Chondrocyte (in vitro differentiated cells): ENCODE measurements around the gene ANO1. TPM values are rescaled to one million over a fixed set of nuclear protein-coding genes. Genes with fewer than 3 reads are reported as not detected.
A peak's percentile ranks its signal among the peaks of the same experiment; 100 is the strongest.
"Not testable (repeated sequence)": the region's sequence is repeated elsewhere in the genome, so short reads cannot be mapped to it uniquely, and the experiment has no call there.

ENCODE experiments used
- DNase-seq: peaks from one replicate; pipeline ENCODE4 v3.0.0; 2021; ENCODE audit warnings: mixed read lengths, low spot score
- H3K27ac Mint-ChIP-seq: one replicate; pipeline ENCODE4 v1.8.0; 2021; ENCODE audit warnings: mild to moderate bottlenecking, moderate library complexity, mixed read lengths; ENCODE audit not compliant: unreplicated experiment
- H3K27me3 Mint-ChIP-seq: 2 replicates; pipeline ENCODE4 v1.8.0; 2021; ENCODE audit warnings: low read depth, mixed read lengths
- H3K36me3 Mint-ChIP-seq: 2 replicates; pipeline ENCODE4 v1.8.0; 2021; ENCODE audit warnings: low read depth, mixed read lengths
- H3K4me1 Mint-ChIP-seq: 2 replicates; pipeline ENCODE4 v1.8.0; 2021; ENCODE audit warnings: low read depth, mild to moderate bottlenecking, mixed read lengths
- H3K4me3 Mint-ChIP-seq: one replicate; pipeline ENCODE4 v1.8.0; 2021; ENCODE audit warnings: mild to moderate bottlenecking, moderate library complexity, mixed read lengths; ENCODE audit not compliant: unreplicated experiment
- H3K9me3 Mint-ChIP-seq: 2 replicates; pipeline ENCODE4 v1.8.0; 2021; ENCODE audit warnings: low read depth, mixed read lengths
- total RNA-seq: library from RNA; stranded (reverse); gene quantifications from 3 replicates; pipeline ENCODE4 v1.2.1, GENCODE V29; 2021
- TF ChIP-seq, protein P1 (sequence below): fragments of 200-600 bp; sonication (generic); IDR thresholded peaks from 2 replicates; pipeline ENCODE4 v1.5.0; 2021; ENCODE audit warnings: antibody characterized with exemption, mild to moderate bottlenecking, moderate library complexity

The ANO1 gene
- total RNA-seq, 1 donor from 2014 or later, result 1.5 TPM

DNA sequence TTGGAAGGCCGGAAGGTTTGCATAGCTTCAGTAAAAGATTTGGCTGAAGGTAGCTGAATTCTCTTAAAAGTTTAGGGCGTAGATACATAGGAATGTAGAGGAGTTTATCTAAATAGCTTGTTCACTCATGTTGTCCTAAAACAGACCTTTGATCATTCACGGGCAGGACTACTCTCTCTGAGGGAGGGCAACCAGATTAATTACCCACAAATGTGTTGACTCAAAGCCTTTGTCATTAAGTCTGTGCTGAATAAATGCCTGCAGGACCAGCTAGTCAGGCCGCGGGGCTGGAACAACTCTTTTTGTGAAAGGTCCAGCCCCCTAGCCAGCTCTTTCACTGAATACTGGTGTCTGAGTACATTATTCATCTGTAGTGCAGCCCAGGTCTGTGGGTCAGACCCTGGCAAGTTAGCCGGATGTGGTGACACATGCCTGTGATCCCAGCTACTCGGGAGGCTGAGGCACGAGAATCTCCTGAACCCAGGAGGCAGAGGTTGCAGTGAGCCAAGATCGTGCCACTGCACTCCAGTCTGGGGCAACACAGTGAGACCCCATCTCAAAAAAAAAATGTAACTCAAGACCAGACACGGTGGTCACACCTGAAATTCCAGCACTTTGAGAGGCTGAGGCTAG, 122.2 kb downstream of the ANO1 start:
- Mint-ChIP-seq H3K27ac (no peak overlapping the region), H3K4me3 (no peak overlapping the region), H3K27me3 (peaks cover 10% of the 10 kb centered on the region), H3K9me3 (no peaks in the 10 kb centered on the region), H3K4me1 (peaks cover 21% of the 10 kb centered on the region), H3K36me3 (no peaks in the 10 kb centered on the region)
- DNase-seq, result peak; percentile 1
- TF ChIP-seq, protein P1, sequence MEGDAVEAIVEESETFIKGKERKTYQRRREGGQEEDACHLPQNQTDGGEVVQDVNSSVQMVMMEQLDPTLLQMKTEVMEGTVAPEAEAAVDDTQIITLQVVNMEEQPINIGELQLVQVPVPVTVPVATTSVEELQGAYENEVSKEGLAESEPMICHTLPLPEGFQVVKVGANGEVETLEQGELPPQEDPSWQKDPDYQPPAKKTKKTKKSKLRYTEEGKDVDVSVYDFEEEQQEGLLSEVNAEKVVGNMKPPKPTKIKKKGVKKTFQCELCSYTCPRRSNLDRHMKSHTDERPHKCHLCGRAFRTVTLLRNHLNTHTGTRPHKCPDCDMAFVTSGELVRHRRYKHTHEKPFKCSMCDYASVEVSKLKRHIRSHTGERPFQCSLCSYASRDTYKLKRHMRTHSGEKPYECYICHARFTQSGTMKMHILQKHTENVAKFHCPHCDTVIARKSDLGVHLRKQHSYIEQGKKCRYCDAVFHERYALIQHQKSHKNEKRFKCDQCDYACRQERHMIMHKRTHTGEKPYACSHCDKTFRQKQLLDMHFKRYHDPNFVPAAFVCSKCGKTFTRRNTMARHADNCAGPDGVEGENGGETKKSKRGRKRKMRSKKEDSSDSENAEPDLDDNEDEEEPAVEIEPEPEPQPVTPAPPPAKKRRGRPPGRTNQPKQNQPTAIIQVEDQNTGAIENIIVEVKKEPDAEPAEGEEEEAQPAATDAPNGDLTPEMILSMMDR, result no peak

DNA sequence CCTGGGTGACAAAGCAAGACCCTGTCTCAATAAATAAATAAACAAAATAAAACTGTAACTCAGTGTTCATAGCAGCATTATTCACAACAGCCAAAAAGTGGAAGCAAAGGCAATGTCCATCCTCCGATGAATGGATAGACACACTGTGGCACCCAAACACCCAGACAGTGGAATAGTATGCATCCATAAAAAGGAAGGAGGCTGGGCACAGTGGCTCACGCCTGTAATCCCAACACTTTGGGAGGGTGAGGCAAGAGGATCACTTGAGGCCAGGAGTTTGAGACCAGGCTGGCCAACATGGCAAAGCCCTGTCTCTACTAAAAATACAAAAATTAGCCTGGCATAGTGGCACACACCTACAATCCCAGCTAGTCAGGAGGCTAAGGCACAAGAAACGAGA, 122.9 kb downstream of the ANO1 start:
- not testable (repeated sequence) for H3K36me3 Mint-ChIP-seq, H3K9me3 Mint-ChIP-seq, H3K4me3 Mint-ChIP-seq

DNA sequence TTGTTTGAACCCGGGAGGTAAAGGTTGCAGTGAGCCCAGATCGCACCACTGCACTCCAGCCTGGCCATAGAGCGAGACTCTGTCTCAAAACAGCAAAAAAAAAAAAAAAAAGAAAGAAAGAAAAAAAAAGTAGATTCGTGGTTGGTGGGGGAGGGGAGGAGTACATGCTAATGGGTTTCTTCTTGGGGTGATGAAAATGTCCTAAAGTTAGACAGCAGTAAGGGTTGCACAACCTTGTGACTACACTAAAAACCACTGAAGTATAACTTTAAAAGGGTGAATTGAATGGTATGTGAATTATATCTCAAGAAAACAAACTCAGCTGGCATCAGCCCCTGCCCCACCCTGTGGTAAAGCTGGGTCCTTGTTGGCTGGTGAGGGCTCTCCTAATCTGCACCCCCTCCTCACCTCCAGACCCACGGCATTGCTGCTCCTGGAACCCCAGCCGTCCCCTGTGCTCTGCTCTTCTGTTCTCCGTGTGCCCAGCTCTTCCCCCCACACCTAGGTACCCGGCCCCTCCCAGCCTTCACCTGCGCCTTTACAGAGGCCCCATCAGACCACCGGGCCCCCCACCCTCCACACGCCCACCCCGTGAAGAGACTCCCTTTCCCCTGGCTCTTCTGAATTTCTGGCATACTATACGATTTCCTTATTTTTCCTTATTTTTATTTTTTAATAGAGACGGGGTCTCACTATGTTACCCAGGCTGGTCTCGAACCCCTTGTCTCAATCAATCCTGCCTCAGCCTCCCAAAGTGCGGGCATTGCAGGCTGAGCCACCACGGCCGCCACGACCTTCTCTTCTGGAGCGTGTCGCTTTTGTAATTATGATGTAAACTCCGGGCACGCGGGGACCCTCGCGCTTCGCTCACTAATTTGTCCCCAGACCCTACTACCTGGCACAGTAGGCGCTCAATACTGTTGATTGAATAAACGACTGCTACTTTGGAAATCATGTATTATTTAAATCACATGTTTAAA, 124.1 kb downstream of the ANO1 start:
- H3K9me3 Mint-ChIP-seq, result no peaks in the 10 kb centered on the region
- peaks cover 33% of the 10 kb centered on the region for H3K4me1 Mint-ChIP-seq
- peaks cover 7% of the 10 kb centered on the region for H3K36me3 Mint-ChIP-seq
- H3K27ac Mint-ChIP-seq, result peak overlapping the region; percentile 49
- H3K4me3 Mint-ChIP-seq, result peak overlapping the region; percentile 88
- H3K27me3 Mint-ChIP-seq, result peaks cover 7% of the 10 kb centered on the region
- peak; percentile 42 for DNase-seq
- TF ChIP-seq, protein P1, result no peak

More for the DNA sequence above, 122.9 kb downstream of the ANO1 start:
- peak; percentile 5 for DNase-seq
- H3K27ac Mint-ChIP-seq, H3K27me3 Mint-ChIP-seq: not testable (repeated sequence)
- H3K4me1 Mint-ChIP-seq, result peaks cover 28% of the 10 kb centered on the region

DNA sequence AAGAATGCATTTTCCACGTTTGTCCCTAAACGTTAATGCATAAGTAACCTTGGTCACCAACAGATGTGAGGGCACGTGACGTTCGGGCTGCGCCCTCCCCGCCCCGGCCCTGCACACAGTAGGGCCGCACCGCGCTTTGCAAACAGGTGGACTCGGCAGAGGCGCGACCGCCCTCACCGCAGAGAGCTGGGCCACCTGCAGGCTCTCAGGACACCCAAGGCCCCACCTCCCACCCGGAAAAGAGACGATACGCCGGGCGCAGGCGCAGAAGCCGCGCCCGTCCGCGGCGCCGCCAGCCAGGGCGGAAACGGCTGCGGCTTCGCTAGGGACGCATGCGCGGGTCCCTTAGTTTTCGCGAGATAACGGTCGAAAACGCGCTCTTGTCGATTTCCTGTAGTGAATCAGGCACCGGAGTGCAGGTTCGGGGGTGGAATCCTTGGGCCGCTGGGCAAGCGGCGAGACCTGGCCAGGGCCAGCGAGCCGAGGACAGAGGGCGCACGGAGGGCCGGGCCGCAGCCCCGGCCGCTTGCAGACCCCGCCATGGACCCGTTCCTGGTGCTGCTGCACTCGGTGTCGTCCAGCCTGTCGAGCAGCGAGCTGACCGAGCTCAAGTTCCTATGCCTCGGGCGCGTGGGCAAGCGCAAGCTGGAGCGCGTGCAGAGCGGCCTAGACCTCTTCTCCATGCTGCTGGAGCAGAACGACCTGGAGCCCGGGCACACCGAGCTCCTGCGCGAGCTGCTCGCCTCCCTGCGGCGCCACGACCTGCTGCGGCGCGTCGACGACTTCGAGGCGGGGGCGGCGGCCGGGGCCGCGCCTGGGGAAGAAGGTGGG, 125.0 kb downstream of the ANO1 start, which contains the start of gene FADD:
FADD (plus strand) TSS at position 377 of the 831 bp plus-strand sequence; CDS start at position 541, 164 bp downstream.
- TF ChIP-seq, protein P1, result no peak
- peaks cover 33% of the 10 kb centered on the region for H3K4me1 Mint-ChIP-seq
- no peaks in the 10 kb centered on the region for H3K9me3 Mint-ChIP-seq
- H3K36me3 Mint-ChIP-seq, result peaks cover 7% of the 10 kb centered on the region
- peak; percentile 92 for DNase-seq
- peak within 1 kb of the TSS; percentile 88 for H3K4me3 Mint-ChIP-seq
- peak within 1 kb of the TSS; percentile 96 for H3K27ac Mint-ChIP-seq
- H3K27me3 Mint-ChIP-seq, result peaks cover 7% of the 10 kb centered on the region

DNA sequence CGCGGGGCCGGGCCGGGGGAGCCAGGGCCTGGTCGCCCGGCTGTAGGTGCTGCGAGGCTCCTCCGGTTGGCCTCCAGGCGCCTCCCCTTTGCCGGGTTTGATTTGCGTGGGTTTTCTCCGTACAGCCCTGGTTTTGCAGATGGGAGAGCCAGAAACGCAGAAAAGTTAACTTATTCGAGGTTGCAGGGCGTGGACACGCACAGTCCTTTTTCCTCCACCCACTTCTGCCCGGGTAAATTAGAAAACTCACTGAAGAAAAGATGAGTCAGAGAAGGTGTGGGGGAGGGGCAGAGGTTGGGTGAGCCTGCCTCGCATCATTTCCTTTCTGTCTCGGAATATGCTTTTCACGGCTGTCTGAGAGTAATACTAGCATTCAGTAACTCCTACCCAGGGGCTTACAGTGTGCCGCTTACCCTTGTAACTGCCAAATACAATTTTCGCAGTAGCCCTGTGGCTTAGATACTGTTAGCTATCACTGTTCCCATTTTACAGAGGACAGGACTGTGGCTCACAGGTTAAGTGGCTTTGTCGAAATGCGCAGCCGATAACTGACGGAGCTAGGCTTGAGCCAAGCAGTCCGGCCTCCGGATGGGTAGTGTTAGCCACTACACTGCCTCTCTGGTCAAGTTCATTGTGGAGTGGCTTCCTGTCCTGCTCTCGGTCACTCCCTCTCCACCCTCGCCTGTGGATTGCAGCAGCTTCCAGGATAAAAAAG, 125.8 kb downstream of the ANO1 start:
- Mint-ChIP-seq H3K9me3 (no peaks in the 10 kb centered on the region), H3K4me1 (peaks cover 39% of the 10 kb centered on the region), H3K27me3 (peaks cover 4% of the 10 kb centered on the region), H3K27ac (peak overlapping the region; percentile 96), H3K36me3 (peaks cover 11% of the 10 kb centered on the region), H3K4me3 (peak overlapping the region; percentile 88)
- TF ChIP-seq, protein P1, result no peak
- peak; percentile 27 for DNase-seq
